Measurements from ENCODE around the gene YWHAQ. TPM values are rescaled to one million over a fixed set of nuclear protein-coding genes. Genes with fewer than 3 reads are reported as not detected.

The YWHAQ gene
- total RNA-seq, 2 donors from 2014 or later, result 163 to 227 TPM

GRCh38 chr2:9657083-9657482 lies 26.3 kb upstream of the YWHAQ start:
- intact Hi-C loops (cut with DNase I, micrococcal nuclease), result no loop called here
- ATAC-seq (no peak), DNase-seq (no peak)

GRCh38 chr2:9656270-9656766 lies 25.5 kb upstream of the YWHAQ start:
- intact Hi-C loops (cut with DNase I, micrococcal nuclease), result no loop called here

GRCh38 chr2:9655441-9656269 lies 24.9 kb upstream of the YWHAQ start:
- intact Hi-C loops (cut with DNase I, micrococcal nuclease), result no loop called here
- no peak for ATAC-seq

More at GRCh38 chr2:9656270-9656766, 25.5 kb upstream of the YWHAQ start:
- DNase-seq (no peak), ATAC-seq (no peak)

GRCh38 chr2:9654452-9655100 lies 23.8 kb upstream of the YWHAQ start:
- ATAC-seq, result no peak
- DNase-seq, result no peak
- intact Hi-C loops (cut with DNase I, micrococcal nuclease), result no loop called here

More at GRCh38 chr2:9655441-9656269, 24.9 kb upstream of the YWHAQ start:
- no peak for DNase-seq

GRCh38 chr2:9653485-9654271 lies 22.9 kb upstream of the YWHAQ start:
- intact Hi-C loops (cut with DNase I, micrococcal nuclease), result no loop called here
- no peak for DNase-seq
- ATAC-seq, result no peak

- DNase-seq (no peak), ATAC-seq (no peak)
- intact Hi-C loops (cut with DNase I, micrococcal nuclease), result no loop called here
Measured at GRCh38 chr2:9652898-9653479, 22.2 kb upstream of the YWHAQ start.

GRCh38 chr2:9652267-9652666 lies 21.5 kb upstream of the YWHAQ start:
- no peak for ATAC-seq
- intact Hi-C loops (cut with DNase I, micrococcal nuclease), result no loop called here
- no peak for DNase-seq

- no peak for ATAC-seq
- intact Hi-C loops (cut with DNase I, micrococcal nuclease), result no loop called here
- no peak for DNase-seq
Measured at GRCh38 chr2:9650119-9650821, 19.5 kb upstream of the YWHAQ start.

GRCh38 chr2:9649261-9649660 lies 18.5 kb upstream of the YWHAQ start:
- intact Hi-C loops (cut with DNase I, micrococcal nuclease), result no loop called here
- DNase-seq, result no peak
- ATAC-seq, result no peak

GRCh38 chr2:9648821-9649220 lies 18.0 kb upstream of the YWHAQ start:
- intact Hi-C loops (cut with DNase I, micrococcal nuclease), result no loop called here
- ATAC-seq (no peak), DNase-seq (no peak)

- ATAC-seq, result no peak
- intact Hi-C loops (cut with DNase I, micrococcal nuclease), result no loop called here
Measured at GRCh38 chr2:9647884-9648283, 17.1 kb upstream of the YWHAQ start.

GRCh38 chr2:9646196-9647030 lies 15.6 kb upstream of the YWHAQ start:
- ATAC-seq (no peak), DNase-seq (no peak)
- intact Hi-C loops (cut with DNase I, micrococcal nuclease), result no loop called here

More at GRCh38 chr2:9647884-9648283, 17.1 kb upstream of the YWHAQ start:
- no peak for DNase-seq

- DNase-seq (no peak), ATAC-seq (peak; percentile 66)
- intact Hi-C loops (cut with DNase I, micrococcal nuclease), result no loop called here
Measured at GRCh38 chr2:9644603-9645002, 13.8 kb upstream of the YWHAQ start.

GRCh38 chr2:9644021-9644420 lies 13.2 kb upstream of the YWHAQ start:
- DNase-seq, result no peak
- no peak for ATAC-seq
- intact Hi-C loops (cut with DNase I, micrococcal nuclease), result no loop called here

GRCh38 chr2:9641641-9642040 lies 10.8 kb upstream of the YWHAQ start:
- intact Hi-C loops (cut with DNase I, micrococcal nuclease), result no loop called here
- no peak for DNase-seq
- no peak for ATAC-seq

- DNase-seq (no peak), ATAC-seq (no peak)
- intact Hi-C loops (cut with DNase I, micrococcal nuclease), result no loop called here
Measured at GRCh38 chr2:9640403-9641104, 9.8 kb upstream of the YWHAQ start.

- ATAC-seq (no peak), DNase-seq (no peak)
- intact Hi-C loops (cut with DNase I, micrococcal nuclease), result no loop called here
Measured at GRCh38 chr2:9639740-9640343, 9.0 kb upstream of the YWHAQ start.

Data from left colon (tissue), 2 donors.